ENCODE results near the gene KRTAP20-3. TPM values are rescaled to one million over a fixed set of nuclear protein-coding genes. Genes with fewer than 3 reads are reported as not detected.

KRTAP20-3 gene
- total RNA-seq, 4 donors from 2014 or later: not detected

DNA sequence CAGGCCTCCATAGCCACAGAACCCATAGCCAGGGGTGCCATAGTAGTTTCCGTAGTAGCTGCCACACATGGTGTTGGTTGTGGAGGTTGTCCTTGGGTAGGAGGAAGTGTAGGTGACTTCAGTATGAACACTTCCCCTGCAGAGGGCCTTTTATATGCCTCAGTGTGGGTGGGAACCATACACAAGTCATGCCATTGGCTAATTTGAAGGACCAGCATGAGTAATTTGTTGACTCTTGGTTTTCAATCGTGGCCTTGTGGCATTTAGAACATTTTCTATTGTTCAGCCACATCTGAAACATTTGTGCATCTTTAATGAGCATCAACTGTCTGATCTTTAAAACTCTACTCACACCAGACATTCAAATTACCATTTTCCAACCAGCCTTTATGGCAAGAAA, 28.8 kb upstream of the KRTAP20-3 start, which contains the start of gene KRTAP6-1:
Gene KRTAP6-1, minus strand, starts transcription at position 95 of the 400 bp plus-strand sequence. Its CDS starts 26 bp downstream, at position 69.
- H3K36me3 ChIP-seq: no peaks in the 10 kb centered on the region
- H3K27me3 ChIP-seq: no peaks in the 10 kb centered on the region
- TF ChIP-seq, protein P1, sequence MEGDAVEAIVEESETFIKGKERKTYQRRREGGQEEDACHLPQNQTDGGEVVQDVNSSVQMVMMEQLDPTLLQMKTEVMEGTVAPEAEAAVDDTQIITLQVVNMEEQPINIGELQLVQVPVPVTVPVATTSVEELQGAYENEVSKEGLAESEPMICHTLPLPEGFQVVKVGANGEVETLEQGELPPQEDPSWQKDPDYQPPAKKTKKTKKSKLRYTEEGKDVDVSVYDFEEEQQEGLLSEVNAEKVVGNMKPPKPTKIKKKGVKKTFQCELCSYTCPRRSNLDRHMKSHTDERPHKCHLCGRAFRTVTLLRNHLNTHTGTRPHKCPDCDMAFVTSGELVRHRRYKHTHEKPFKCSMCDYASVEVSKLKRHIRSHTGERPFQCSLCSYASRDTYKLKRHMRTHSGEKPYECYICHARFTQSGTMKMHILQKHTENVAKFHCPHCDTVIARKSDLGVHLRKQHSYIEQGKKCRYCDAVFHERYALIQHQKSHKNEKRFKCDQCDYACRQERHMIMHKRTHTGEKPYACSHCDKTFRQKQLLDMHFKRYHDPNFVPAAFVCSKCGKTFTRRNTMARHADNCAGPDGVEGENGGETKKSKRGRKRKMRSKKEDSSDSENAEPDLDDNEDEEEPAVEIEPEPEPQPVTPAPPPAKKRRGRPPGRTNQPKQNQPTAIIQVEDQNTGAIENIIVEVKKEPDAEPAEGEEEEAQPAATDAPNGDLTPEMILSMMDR (IDR thresholded peaks at IDR 0.05): no peak
- no peak for TF ChIP-seq POLR2A (IDR thresholded peaks at IDR 0.05)
- intact Hi-C loops (cut with DNase I; ENCODE audit: low total_unique reads): no loop called here
- no peak for DNase-seq
- H3K9me3 ChIP-seq: no peaks in the 10 kb centered on the region
- no peak within 1 kb of the TSS for H3K27ac ChIP-seq
- H3K4me3 ChIP-seq: no peak within 1 kb of the TSS
- H3K4me1 ChIP-seq: no peaks in the 10 kb centered on the region

DNA sequence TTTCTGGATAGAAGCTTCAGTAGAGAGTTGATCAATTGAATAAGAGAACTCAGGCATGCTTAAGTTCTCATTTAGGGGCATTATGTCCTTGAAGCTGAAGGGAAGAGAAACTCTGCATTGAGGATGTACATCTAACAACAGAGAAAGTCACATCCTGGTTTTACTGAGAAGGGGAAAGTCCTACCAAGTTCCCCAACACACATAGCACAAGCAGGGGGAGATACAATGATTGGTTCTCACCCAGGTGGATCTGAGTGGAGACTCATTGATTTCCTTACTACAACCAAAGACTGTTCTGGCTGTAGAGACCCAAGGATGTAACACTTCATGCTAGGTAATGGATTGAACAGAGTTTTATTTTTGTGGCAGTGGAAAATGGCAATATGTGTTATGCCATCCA, 27.5 kb upstream of the KRTAP20-3 start:
- Histone ChIP-seq H3K9me3 (no peaks in the 10 kb centered on the region), H3K27ac (no peak overlapping the region), H3K36me3 (no peaks in the 10 kb centered on the region), H3K4me1 (no peaks in the 10 kb centered on the region), H3K27me3 (no peaks in the 10 kb centered on the region), H3K4me3 (no peak overlapping the region)
- intact Hi-C loops (cut with DNase I; ENCODE audit: low total_unique reads): no loop called here
- TF ChIP-seq POLR2A (IDR thresholded peaks at IDR 0.05): no peak
- TF ChIP-seq, protein P1 (IDR thresholded peaks at IDR 0.05): no peak
- DNase-seq: no peak

DNA sequence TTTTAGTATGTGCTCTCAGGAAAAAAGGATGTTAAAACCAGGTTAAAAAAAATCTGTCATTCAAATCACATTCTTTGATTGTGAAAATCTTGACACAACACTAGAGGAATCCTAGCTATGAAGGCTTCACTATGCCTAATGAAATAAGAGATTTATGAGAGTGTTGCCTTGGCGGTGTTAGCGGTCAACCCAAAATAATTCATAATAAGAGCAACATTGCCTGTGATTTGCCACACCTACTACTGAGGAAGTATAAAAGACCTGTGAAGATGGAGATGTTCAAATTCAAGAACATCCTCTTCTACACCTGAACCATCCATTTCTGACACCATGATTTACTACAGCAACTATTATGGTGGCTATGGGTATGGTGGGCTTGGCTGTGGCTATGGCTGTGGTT, 26.5 kb upstream of the KRTAP20-3 start, which contains the start of gene KRTAP20-1:
Gene KRTAP20-1, plus strand, starts transcription at position 301 of the 400 bp plus-strand sequence. Its CDS starts 30 bp downstream, at position 331.
- no peaks in the 10 kb centered on the region for H3K4me1 ChIP-seq
- no peaks in the 10 kb centered on the region for H3K9me3 ChIP-seq
- H3K36me3 ChIP-seq: no peaks in the 10 kb centered on the region
- TF ChIP-seq, protein P1 (IDR thresholded peaks at IDR 0.05): no peak
- no peak for TF ChIP-seq POLR2A (IDR thresholded peaks at IDR 0.05)
- H3K27ac ChIP-seq: no peak within 1 kb of the TSS
- no peak within 1 kb of the TSS for H3K4me3 ChIP-seq
- no peaks in the 10 kb centered on the region for H3K27me3 ChIP-seq
- intact Hi-C loops (cut with DNase I; ENCODE audit: low total_unique reads): no loop called here
- no peak for DNase-seq

DNA sequence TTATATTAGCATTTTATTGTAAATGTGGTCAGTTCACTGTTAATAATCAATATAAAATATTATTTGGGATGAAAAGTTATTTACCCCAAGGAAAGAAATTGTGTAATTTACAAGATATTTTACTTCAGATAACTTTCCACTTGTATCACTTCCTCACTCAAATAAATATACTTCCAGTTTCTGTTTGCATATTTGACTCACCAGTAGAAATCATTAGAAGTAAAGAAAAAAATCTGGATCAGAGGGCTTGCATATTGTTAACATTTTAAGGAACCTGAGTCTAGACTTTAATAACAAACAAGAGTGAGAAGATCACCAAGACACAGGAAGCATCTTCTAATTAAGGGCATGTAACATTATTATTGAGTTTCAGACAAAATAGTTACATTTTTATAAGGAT, 22.6 kb upstream of the KRTAP20-3 start:
- no peak for TF ChIP-seq POLR2A (IDR thresholded peaks at IDR 0.05)
- TF ChIP-seq, protein P1 (IDR thresholded peaks at IDR 0.05): no peak

DNA sequence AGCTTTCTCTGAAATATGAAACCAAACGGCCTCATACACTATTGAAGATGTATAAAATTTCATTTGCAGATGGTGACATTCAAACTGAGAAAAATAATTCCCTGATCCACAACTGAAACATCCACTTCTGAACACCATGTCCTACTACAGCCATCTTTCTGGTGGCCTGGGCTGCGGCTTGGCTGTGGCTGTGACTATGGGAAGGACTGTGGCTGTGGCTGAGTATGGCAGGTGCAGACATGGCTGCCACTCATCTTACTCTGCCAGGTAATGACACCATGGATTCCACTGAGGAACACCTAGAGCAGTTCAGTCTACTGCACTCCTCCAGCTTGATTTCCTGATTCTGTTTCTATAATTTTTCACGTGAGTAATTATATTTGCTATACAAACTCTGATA, 22.1 kb upstream of the KRTAP20-3 start, which contains the start of gene KRTAP20-4:
Gene KRTAP20-4, plus strand, starts transcription at position 106 of the 400 bp plus-strand sequence.
- Histone ChIP-seq H3K4me1 (no peaks in the 10 kb centered on the region), H3K36me3 (no peaks in the 10 kb centered on the region), H3K27ac (no peak within 1 kb of the TSS), H3K4me3 (no peak within 1 kb of the TSS), H3K27me3 (no peaks in the 10 kb centered on the region), H3K9me3 (no peaks in the 10 kb centered on the region)
- intact Hi-C loops (cut with DNase I; ENCODE audit: low total_unique reads): no loop called here
- TF ChIP-seq POLR2A (IDR thresholded peaks at IDR 0.05): no peak
- TF ChIP-seq, protein P1 (IDR thresholded peaks at IDR 0.05): no peak
- DNase-seq: no peak

More for the DNA sequence above, 22.6 kb upstream of the KRTAP20-3 start:
- Histone ChIP-seq H3K9me3 (no peaks in the 10 kb centered on the region), H3K4me1 (no peaks in the 10 kb centered on the region), H3K36me3 (no peaks in the 10 kb centered on the region), H3K4me3 (no peak overlapping the region), H3K27ac (no peak overlapping the region), H3K27me3 (no peaks in the 10 kb centered on the region)
- intact Hi-C loops (cut with DNase I; ENCODE audit: low total_unique reads): no loop called here
- DNase-seq: no peak

Data from uterus (tissue), 4 donors.